ENCODE data around the gene VKORC1.

DNA sequence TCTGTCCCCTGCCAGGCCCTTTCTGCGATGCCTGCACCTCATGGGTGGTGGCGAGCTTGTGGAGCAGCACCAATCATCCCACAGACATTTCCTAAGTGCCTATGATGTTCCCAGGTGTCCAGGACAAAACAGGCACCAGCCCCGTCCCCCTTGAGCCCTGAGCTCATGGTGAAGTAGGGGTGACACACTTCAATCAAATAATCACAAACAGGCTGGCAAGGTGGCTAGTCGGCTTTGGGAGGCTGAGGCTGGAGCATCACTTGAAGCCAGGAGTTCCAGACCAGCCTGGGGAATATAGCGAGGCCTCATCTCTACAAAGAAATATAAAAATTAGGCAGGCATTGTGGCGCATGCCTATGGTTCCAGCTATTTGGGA lies 41.7 kb upstream of the VKORC1 start:
- TF ChIP-seq, protein P1, sequence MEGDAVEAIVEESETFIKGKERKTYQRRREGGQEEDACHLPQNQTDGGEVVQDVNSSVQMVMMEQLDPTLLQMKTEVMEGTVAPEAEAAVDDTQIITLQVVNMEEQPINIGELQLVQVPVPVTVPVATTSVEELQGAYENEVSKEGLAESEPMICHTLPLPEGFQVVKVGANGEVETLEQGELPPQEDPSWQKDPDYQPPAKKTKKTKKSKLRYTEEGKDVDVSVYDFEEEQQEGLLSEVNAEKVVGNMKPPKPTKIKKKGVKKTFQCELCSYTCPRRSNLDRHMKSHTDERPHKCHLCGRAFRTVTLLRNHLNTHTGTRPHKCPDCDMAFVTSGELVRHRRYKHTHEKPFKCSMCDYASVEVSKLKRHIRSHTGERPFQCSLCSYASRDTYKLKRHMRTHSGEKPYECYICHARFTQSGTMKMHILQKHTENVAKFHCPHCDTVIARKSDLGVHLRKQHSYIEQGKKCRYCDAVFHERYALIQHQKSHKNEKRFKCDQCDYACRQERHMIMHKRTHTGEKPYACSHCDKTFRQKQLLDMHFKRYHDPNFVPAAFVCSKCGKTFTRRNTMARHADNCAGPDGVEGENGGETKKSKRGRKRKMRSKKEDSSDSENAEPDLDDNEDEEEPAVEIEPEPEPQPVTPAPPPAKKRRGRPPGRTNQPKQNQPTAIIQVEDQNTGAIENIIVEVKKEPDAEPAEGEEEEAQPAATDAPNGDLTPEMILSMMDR (conservative IDR thresholded peaks at IDR 0.05 in 1 of 2, IDR thresholded peaks at IDR 0.05 in 1 of 2; ENCODE audit: low read depth in 1 of 2, low read length in 2 of 2): no peak
- no peak for TF ChIP-seq EZH2 (IDR thresholded peaks at IDR 0.05; ENCODE audit: low read length, missing control alignments)

Data from fibroblast of lung (primary cell).